ENCODE measurements around the gene PGBD1. TPM values are rescaled to one million over a fixed set of nuclear protein-coding genes. Genes with fewer than 3 reads are reported as not detected.
A peak's percentile ranks its signal among the peaks of the same experiment; 100 is the strongest.

Gene PGBD1
- total RNA-seq, 2 donors from 2014 or later: 7.3 to 8.3 TPM

- Histone ChIP-seq H3K9me3 (no peaks in the 10 kb centered on the region), H3K36me3 (peaks cover 24% of the 10 kb centered on the region), H3K27ac (no peak overlapping the region), H3K4me3 (no peak overlapping the region), H3K4me1 (ENCODE audit: control insufficient read depth in 1 of 2, low read depth in 2 of 2) (peaks cover 10 to 19% of the 10 kb centered on the region in 2 donors), H3K27me3 (replicated peaks; ENCODE audit: insufficient read depth) (no peaks in the 10 kb centered on the region)
- no peak for DNase-seq (ENCODE audit: low spot score)
- ATAC-seq (ENCODE audit: insufficient number of reproducible peaks, low FRiP score, low read depth): peak; percentile 52
- TF ChIP-seq, protein P1, sequence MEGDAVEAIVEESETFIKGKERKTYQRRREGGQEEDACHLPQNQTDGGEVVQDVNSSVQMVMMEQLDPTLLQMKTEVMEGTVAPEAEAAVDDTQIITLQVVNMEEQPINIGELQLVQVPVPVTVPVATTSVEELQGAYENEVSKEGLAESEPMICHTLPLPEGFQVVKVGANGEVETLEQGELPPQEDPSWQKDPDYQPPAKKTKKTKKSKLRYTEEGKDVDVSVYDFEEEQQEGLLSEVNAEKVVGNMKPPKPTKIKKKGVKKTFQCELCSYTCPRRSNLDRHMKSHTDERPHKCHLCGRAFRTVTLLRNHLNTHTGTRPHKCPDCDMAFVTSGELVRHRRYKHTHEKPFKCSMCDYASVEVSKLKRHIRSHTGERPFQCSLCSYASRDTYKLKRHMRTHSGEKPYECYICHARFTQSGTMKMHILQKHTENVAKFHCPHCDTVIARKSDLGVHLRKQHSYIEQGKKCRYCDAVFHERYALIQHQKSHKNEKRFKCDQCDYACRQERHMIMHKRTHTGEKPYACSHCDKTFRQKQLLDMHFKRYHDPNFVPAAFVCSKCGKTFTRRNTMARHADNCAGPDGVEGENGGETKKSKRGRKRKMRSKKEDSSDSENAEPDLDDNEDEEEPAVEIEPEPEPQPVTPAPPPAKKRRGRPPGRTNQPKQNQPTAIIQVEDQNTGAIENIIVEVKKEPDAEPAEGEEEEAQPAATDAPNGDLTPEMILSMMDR (IDR thresholded peaks at IDR 0.05): no peak
Observed at GRCh38 chr6:28269492-28269891, 11.9 kb upstream of the PGBD1 start.

GRCh38 chr6:28274888-28275287, 6.5 kb upstream of the PGBD1 start:
- no peak overlapping the region for H3K27ac ChIP-seq
- TF ChIP-seq, protein P1 (IDR thresholded peaks at IDR 0.05): no peak
- no peaks in the 10 kb centered on the region for H3K9me3 ChIP-seq
- no peak for DNase-seq (ENCODE audit: low spot score)
- no peaks in the 10 kb centered on the region for H3K4me1 ChIP-seq (ENCODE audit: control insufficient read depth in 1 of 2, low read depth in 2 of 2)
- no peak overlapping the region for H3K4me3 ChIP-seq
- H3K36me3 ChIP-seq: peaks cover 47% of the 10 kb centered on the region
- H3K27me3 ChIP-seq (replicated peaks; ENCODE audit: insufficient read depth): no peaks in the 10 kb centered on the region
- ATAC-seq (ENCODE audit: insufficient number of reproducible peaks, low FRiP score, low read depth): no peak

DNA sequence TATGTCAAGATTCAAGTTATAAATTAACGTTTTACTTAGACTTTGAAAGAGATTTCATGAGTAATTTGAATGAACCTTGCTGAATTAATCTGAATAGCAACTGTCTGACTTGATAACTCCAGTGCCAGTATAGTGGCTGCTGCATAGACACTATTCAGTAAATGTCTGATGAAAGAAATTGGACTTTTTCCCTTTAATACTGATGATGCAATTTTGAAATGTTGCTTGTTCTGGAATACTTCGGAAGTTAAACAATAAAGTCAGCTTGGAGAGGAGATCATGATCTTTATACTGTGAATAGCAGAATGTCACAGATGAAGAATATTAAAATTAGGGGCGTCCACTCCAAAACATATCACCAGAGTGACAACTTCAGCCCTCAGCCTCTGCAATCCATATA, 3.6 kb upstream of the PGBD1 start:
- peaks cover 38% of the 10 kb centered on the region for H3K36me3 ChIP-seq
- H3K27ac ChIP-seq: no peak overlapping the region
- H3K4me1 ChIP-seq (ENCODE audit: control insufficient read depth in 1 of 2, low read depth in 2 of 2): peaks cover 5 to 9% of the 10 kb centered on the region in 2 donors
- no peaks in the 10 kb centered on the region for H3K27me3 ChIP-seq (replicated peaks; ENCODE audit: insufficient read depth)
- no peak overlapping the region for H3K4me3 ChIP-seq
- no peak for DNase-seq (ENCODE audit: low spot score)
- TF ChIP-seq, protein P1 (IDR thresholded peaks at IDR 0.05): no peak
- ATAC-seq (ENCODE audit: insufficient number of reproducible peaks, low FRiP score, low read depth): no peak
- H3K9me3 ChIP-seq: no peaks in the 10 kb centered on the region

- TF ChIP-seq, protein P1 (IDR thresholded peaks at IDR 0.05): no peak
- H3K4me1 ChIP-seq (ENCODE audit: control insufficient read depth in 1 of 2, low read depth in 2 of 2): peaks cover 5 to 12% of the 10 kb centered on the region in 2 donors
- H3K27ac ChIP-seq: no peak overlapping the region
- no peak for DNase-seq (ENCODE audit: low spot score)
- H3K9me3 ChIP-seq: no peaks in the 10 kb centered on the region
- H3K4me3 ChIP-seq: peak overlapping the region; percentile 78
- peaks cover 26% of the 10 kb centered on the region for H3K36me3 ChIP-seq
- no peak for ATAC-seq (ENCODE audit: insufficient number of reproducible peaks, low FRiP score, low read depth)
- H3K27me3 ChIP-seq (replicated peaks; ENCODE audit: insufficient read depth): no peaks in the 10 kb centered on the region
Observed at GRCh38 chr6:28280595-28281287, 631 bp upstream of the PGBD1 start.

GRCh38 chr6:28282926-28283325, 1.6 kb downstream of the PGBD1 start:
- no peak overlapping the region for H3K27ac ChIP-seq
- TF ChIP-seq, protein P1 (IDR thresholded peaks at IDR 0.05): no peak
- H3K27me3 ChIP-seq (replicated peaks; ENCODE audit: insufficient read depth): no peaks in the 10 kb centered on the region
- peaks cover 25% of the 10 kb centered on the region for H3K36me3 ChIP-seq
- ATAC-seq (ENCODE audit: insufficient number of reproducible peaks, low FRiP score, low read depth) (no peak), DNase-seq (ENCODE audit: low spot score) (no peak)
- H3K4me1 ChIP-seq (ENCODE audit: control insufficient read depth in 1 of 2, low read depth in 2 of 2): peaks cover 5 to 12% of the 10 kb centered on the region in 2 donors
- H3K9me3 ChIP-seq: no peaks in the 10 kb centered on the region
- no peak overlapping the region for H3K4me3 ChIP-seq

All from thoracic aorta (tissue), 2 donors.